Heart right ventricle (tissue), 16 donors: ENCODE results near the gene PSME2. TPM values are rescaled to one million over a fixed set of nuclear protein-coding genes. Genes with fewer than 3 reads are reported as not detected.

ENCODE experiments used
- ATAC-seq, 8 donors: fragments of 200-7000 bp; cut with Tn5 transposase; one replicate each; pipeline ENCODE4 v1.9.1; 2020; ENCODE audit warnings: mild to moderate bottlenecking in 8 of 8, moderate library complexity in 8 of 8, moderate number of reproducible peaks in 1 of 8
- DNase-seq, 2 donors: peaks; one replicate each; pipeline ENCODE4 v3.0.0-alpha.2; 2020
- H3K27ac ChIP-seq, 10 donors: fragments of 200-600 bp; sonication (generic) in 2 of 10; one replicate each; pipeline versions ENCODE4 v1.5.0 to v1.8.0; 2020 to 2022; ENCODE audit warnings: mild to moderate bottlenecking in 3 of 10
- H3K27me3 ChIP-seq, 7 donors: fragments of 200-600 bp; one replicate each; pipeline ENCODE4 v1.8.0; 2021 to 2022; ENCODE audit warnings: mild to moderate bottlenecking in 2 of 7
- H3K36me3 ChIP-seq, 9 donors: fragments of 200-600 bp; sonication (generic) in 1 of 9; one replicate each; pipeline versions ENCODE4 v1.5.0 to v1.8.0; 2020 to 2022; ENCODE audit warnings: mild to moderate bottlenecking in 2 of 9
- H3K4me1 ChIP-seq, 9 donors: fragments of 200-600 bp; sonication (generic) in 1 of 9; one replicate each; pipeline versions ENCODE4 v1.5.0 to v1.8.0; 2020 to 2022; ENCODE audit warnings: mild to moderate bottlenecking in 4 of 9
- H3K4me3 ChIP-seq, 10 donors: fragments of 200-600 bp; sonication (generic) in 2 of 10; one replicate each; pipeline versions ENCODE4 v1.5.0 to v1.8.0; 2020 to 2022; ENCODE audit warnings: mild to moderate bottlenecking in 7 of 10, moderate library complexity in 2 of 10
- H3K9me3 ChIP-seq, 11 donors: fragments of 200-600 bp in 10 of 11; sonication (generic) in 2 of 11; one replicate each; pipeline versions ENCODE4 v1.5.0 to v1.8.0; 2013 to 2022; ENCODE audit warnings: mild to moderate bottlenecking in 2 of 11, control low read depth in 1 of 11, moderate library complexity in 1 of 11
- CTCF ChIP-seq, 9 donors: fragments of 200-600 bp; sonication (generic) in 2 of 9; IDR thresholded peaks; one replicate each; pipeline versions ENCODE4 v1.5.0 to v1.8.0; 2021 to 2022; ENCODE audit warnings: antibody characterized with exemption in 9 of 9, mild to moderate bottlenecking in 5 of 9, moderate library complexity in 1 of 9
- WGBS, 2 donors: extraction: QIAGEN DNeasy Blood & Tissue Kit; methylation state at CpG; one replicate each; pipeline ENCODE4 v1.1.7; 2013; ENCODE audit warnings: inconsistent platforms in 1 of 2; 5-methylcytosine and 5-hydroxymethylcytosine counted together
- intact Hi-C, 10 donors: fragments of 100-400 bp; cut with DNase I; formaldehyde crosslinking; loops; one replicate each; pipeline versions ENCODE4 v1.11.1 to v1.14.2; 2022
- polyA plus RNA-seq, 2 donors: library from polyadenylated mRNA; stranded (reverse); fragments of 200-250 nt; gene quantifications; one replicate each; pipeline ENCODE4 v1.2.3, GENCODE V29; 2013
- total RNA-seq, 10 donors: library from RNA; stranded (reverse); fragmentation: NEBNext Ultra II Directional in 3 of 10; extraction: Animal tissue kit (Norgen Biotek cat#: 25700) in 3 of 10; gene quantifications; one replicate each; pipeline versions ENCODE4 v1.2.1 to v1.2.4, GENCODE V29; 2021 to 2023
- donor health status: Arrhythmogenic right ventricular cardiomyopathy.
- donor health status: ischemic (EF 13 %, LVEDD 7.1; RV severe dilation, severe dysfunction).
- donor health status: healthy with polysubstance abuse.
- donor health status: DM: no; HTN: yes; CAD: no.
- donor health status: DM: no; HTN: no; CAD: no.
- donor health status: ischemic (EF 25% LVEDD 6.9; RV normal size, moderate dysfunction).
- donor health status: ischemic (EF 25% LVEDD 5.7; RV mildly dilated, moderate dysfunction).
- donor health status: healthy.
- donor health status: DM: yes; HTN: yes; CAD: no.
- donor health status: Ischemic cardiomyopathy.
- donor health status: ischemic (EF 35%, LVEDD 5.7; RV mildly dilated, moderate dysfunction).
- donor health status: nonischemic (EF 11% LVEDD 7.7; RV severe dilation, severe dysfunction).
- donor health status: DM: yes; HTN: yes; CAD: no.
- donor health status: PGD.
- donor health status: ischemic (EF 29% LVEDD 5.4; RV normal size, mild dysfunction).
- donor health status: nonischemic (EF 23%, LVEDD 6.1; RV moderate dilation, normal function).

PSME2 gene
- total and polyA plus RNA-seq, 12 donors = 62.6 to 347 (median 85.5) TPM

DNA sequence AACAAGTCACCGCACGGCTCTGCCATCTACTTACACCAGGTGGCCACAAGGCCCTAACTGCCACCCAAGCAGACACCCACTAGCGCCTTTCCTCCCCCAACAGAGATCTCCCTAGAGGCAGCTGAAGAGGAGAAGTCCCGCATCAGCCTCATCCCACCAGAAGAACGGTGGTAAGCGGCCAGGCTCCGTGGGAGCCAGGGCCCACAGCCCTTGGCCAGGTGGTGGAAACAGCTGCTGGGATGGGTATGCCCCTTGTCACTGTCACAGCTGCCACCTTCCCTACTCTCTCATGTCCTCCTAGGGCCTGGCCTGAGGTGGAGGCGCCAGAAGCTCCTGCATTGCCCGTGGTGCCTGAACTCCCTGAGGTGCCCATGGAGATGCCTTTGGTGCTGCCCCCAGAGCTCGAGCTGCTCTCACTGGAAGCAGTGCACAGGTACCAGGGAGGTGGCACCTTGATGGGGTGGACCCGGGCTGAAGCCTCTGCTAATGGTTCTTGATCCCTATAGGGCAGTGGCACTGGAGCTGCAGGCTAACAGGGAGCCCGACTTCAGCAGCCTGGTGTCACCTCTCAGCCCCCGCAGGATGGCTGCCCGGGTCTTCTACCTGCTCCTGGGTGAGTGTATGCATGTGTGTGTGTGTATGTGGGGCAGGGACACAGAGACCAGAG lies 33.0 kb upstream of the PSME2 start:
- H3K9me3 ChIP-seq = no peaks in the 10 kb centered on the region
- 89 to 90% methylated on average over 14 of the region's 14 CpGs for WGBS, 2 donors
- TF ChIP-seq CTCF (IDR thresholded peaks at IDR 0.05) = no peak
- H3K27me3 ChIP-seq = no peaks in the 10 kb centered on the region
- no peak for DNase-seq
- H3K27ac ChIP-seq = peak overlapping the region; percentile 31 to 77 (median 64)
- intact Hi-C loops = no loop called here
- ATAC-seq = peak in 7 of 8 donors; percentile 2 to 18 (median 12)
- H3K36me3 ChIP-seq = peaks cover 0 to 99% (median 38%) of the 10 kb centered on the region in 9 donors
- H3K4me3 ChIP-seq = no peak overlapping the region
- H3K4me1 ChIP-seq = peaks cover 0 to 19% (median 12%) of the 10 kb centered on the region in 9 donors

DNA sequence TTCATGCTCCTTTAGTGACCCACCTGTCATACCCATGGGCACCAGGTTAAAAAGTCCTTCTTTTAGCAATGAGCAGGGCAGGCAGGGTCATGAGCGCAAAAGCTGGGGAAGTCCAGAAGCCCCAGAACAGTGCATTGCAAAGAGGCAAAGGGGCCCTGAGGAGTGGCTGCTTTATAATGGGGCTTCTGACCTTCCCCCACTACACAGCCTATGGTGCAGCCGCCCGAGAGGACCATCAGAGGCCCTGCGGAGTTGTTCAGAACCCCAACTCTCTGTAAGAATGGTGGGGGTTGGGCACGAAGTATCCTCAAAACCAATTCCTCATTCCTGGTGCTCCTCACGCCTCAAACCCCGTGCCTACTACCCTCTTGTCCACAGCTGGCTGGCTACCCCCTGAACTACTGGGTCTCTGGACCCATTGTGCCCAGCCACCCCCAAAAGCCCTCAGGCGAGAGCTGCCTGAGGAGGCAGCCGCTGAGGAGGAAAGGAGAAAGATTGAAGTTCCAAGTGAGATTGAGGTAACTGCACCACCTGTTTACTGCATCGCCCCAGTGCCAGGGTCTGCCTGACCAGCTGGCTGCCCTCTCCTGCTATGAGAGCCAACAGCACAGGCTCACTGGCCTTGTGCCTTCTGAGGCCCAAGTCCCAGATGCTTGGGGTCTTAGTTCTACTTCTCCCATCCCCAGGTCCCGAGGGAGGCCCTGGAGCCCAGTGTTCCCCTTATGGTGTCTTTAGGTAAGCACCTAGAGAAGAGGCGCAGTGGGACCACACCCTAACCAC lies 32.2 kb upstream of the PSME2 start:
- no peak overlapping the region for H3K4me3 ChIP-seq
- no peak for TF ChIP-seq CTCF (IDR thresholded peaks at IDR 0.05)
- H3K27me3 ChIP-seq = no peaks in the 10 kb centered on the region
- H3K4me1 ChIP-seq = peaks cover 0 to 19% (median 12%) of the 10 kb centered on the region in 9 donors
- no peaks in the 10 kb centered on the region for H3K9me3 ChIP-seq
- intact Hi-C loops = no loop called here
- H3K36me3 ChIP-seq = peaks cover 0 to 99% (median 31%) of the 10 kb centered on the region in 9 donors
- 93 to 99% methylated on average over 12 of the region's 12 CpGs for WGBS, 2 donors
- peak overlapping the region in 1 of 10 donors; percentile 66 for H3K27ac ChIP-seq
- ATAC-seq = no peak
- DNase-seq = no peak

- no peaks in the 10 kb centered on the region for H3K9me3 ChIP-seq
- ATAC-seq (no peak), DNase-seq (no peak)
- H3K27ac ChIP-seq = no peak overlapping the region
- H3K4me3 ChIP-seq = no peak overlapping the region
- no peaks in the 10 kb centered on the region for H3K27me3 ChIP-seq
- intact Hi-C loops = no loop called here
- H3K36me3 ChIP-seq = peaks cover 0 to 99% (median 24%) of the 10 kb centered on the region in 9 donors
- no peak for TF ChIP-seq CTCF (IDR thresholded peaks at IDR 0.05)
- H3K4me1 ChIP-seq = peaks cover 0 to 19% (median 12%) of the 10 kb centered on the region in 9 donors
- WGBS, 2 donors = 88 to 89% methylated on average over 14 of the region's 14 CpGs
Observed at GRCh38 chr14:24177891-24178290, 31.5 kb upstream of the PSME2 start.

DNA sequence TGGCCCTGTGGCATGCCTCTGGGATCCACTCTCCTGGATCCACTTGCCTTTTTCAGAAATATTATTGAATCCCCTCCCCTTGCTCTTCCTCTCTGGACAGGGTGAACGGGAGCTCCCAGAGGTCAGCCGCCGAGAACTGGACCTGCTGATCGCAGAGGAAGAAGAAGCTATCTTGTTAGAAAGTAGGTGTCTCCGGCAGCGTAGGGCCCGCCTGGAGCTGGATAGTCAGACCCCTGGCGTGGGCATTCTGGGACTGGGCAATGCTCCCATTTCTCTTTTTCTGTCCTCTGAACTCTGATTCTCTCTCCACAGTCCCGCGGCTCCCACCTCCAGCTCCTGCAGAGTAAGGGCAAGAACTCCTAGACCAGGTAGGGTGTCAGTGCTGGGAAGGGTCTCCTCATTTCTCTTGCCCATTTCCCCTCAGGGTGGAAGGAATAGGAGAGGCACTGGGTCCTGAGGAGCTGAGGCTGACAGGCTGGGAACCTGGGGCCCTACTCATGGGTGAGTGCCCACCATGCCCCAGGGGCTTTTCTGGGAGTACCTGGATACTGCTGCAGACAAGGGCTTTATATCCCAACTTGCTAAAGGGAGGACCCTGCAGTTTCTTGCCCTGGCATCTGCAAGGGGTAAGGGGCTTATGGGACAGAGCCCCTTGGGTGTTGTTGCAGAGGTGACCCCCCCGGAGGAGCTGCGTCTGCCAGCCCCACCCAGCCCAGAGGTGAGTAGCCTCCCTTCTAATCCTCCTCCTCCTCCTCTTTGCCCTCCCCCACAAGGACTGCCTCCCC lies 30.8 kb upstream of the PSME2 start:
- H3K4me3 ChIP-seq = no peak overlapping the region
- intact Hi-C loops = no loop called here
- no peak for DNase-seq

More for the DNA sequence above, 30.8 kb upstream of the PSME2 start:
- H3K27me3 ChIP-seq = no peaks in the 10 kb centered on the region
- no peak for TF ChIP-seq CTCF (IDR thresholded peaks at IDR 0.05)
- no peaks in the 10 kb centered on the region for H3K9me3 ChIP-seq
- peaks cover 0 to 99% (median 22%) of the 10 kb centered on the region in 9 donors for H3K36me3 ChIP-seq
- WGBS, 2 donors = 89 to 95% methylated on average over 12 of the region's 12 CpGs
- no peak overlapping the region for H3K27ac ChIP-seq
- peaks cover 0 to 19% (median 15%) of the 10 kb centered on the region in 9 donors for H3K4me1 ChIP-seq
- ATAC-seq = no peak
